Measurements from ENCODE around the gene MTCH1. TPM values are rescaled to one million over a fixed set of nuclear protein-coding genes. Genes with fewer than 3 reads are reported as not detected.
A peak's percentile ranks its signal among the peaks of the same experiment; 100 is the strongest.

Gene MTCH1
- total and polyA plus RNA-seq, 2 donors from 2014 or later, result 194 to 202 TPM

GRCh38 chr6:37005827-37006567, 20.0 kb upstream of the MTCH1 start:
- DNase-seq (no peak), FAIRE-seq (no peak)
- TF ChIP-seq CTCF (IDR thresholded peaks at IDR 0.05; ENCODE audit: borderline replicate concordance, extremely low read depth, insufficient read depth), result no peak
- Histone ChIP-seq H3K4me1 (ENCODE audit: control insufficient read depth in 2 of 3, insufficient read depth in 2 of 3, low read depth in 1 of 3, low read length in 3 of 3) (peaks cover 0 to 5% (median 4%) of the 10 kb centered on the region in 3 donors), H3K9me3 (ENCODE audit: control insufficient read depth in 2 of 3, insufficient read depth in 1 of 3, low read length in 3 of 3) (no peaks in the 10 kb centered on the region), H3K27me3 (ENCODE audit: control insufficient read depth, insufficient read depth, low read length) (no peaks in the 10 kb centered on the region), H3K9ac (ENCODE audit: low read length in 3 of 3) (peak overlapping the region in 1 of 3 donors; percentile 12), H3K36me3 (ENCODE audit: control insufficient read depth in 2 of 3, insufficient read depth in 3 of 3, low read length in 3 of 3) (no peaks in the 10 kb centered on the region), H3K27ac (ENCODE audit: low read depth in 2 of 2, low read length in 2 of 2) (no peak overlapping the region), H3K4me3 (ENCODE audit: low read length in 3 of 3) (peak overlapping the region in 2 of 3 donors; percentile 15 to 19)
- intact Hi-C loops (cut with DNase I), result no loop called here

- H3K36me3 ChIP-seq (ENCODE audit: control insufficient read depth in 2 of 3, insufficient read depth in 3 of 3, low read length in 3 of 3), result no peaks in the 10 kb centered on the region
- H3K9ac ChIP-seq (ENCODE audit: low read length in 3 of 3), result peak within 1 kb of the TSS in 1 of 3 donors; percentile 12
- DNase-seq, result no peak
- H3K27ac ChIP-seq (ENCODE audit: low read depth in 2 of 2, low read length in 2 of 2), result no peak within 1 kb of the TSS
- H3K4me1 ChIP-seq (ENCODE audit: control insufficient read depth in 2 of 3, insufficient read depth in 2 of 3, low read depth in 1 of 3, low read length in 3 of 3), result peaks cover 0 to 5% (median 4%) of the 10 kb centered on the region in 3 donors
- no peaks in the 10 kb centered on the region for H3K27me3 ChIP-seq (ENCODE audit: control insufficient read depth, insufficient read depth, low read length)
- peak within 1 kb of the TSS in 2 of 3 donors; percentile 15 to 19 for H3K4me3 ChIP-seq (ENCODE audit: low read length in 3 of 3)
- no peaks in the 10 kb centered on the region for H3K9me3 ChIP-seq (ENCODE audit: control insufficient read depth in 2 of 3, insufficient read depth in 1 of 3, low read length in 3 of 3)
- FAIRE-seq, result no peak
- intact Hi-C loops (cut with DNase I), result no loop called here
- no peak for TF ChIP-seq CTCF (IDR thresholded peaks at IDR 0.05; ENCODE audit: borderline replicate concordance, extremely low read depth, insufficient read depth)
Measured at GRCh38 chr6:37005061-37005810, 19.2 kb upstream of the MTCH1 start, which contains the start of gene FGD2. Gene FGD2 (plus strand): TSS chr6:37005655. CDS start chr6:37005818, 163 bp downstream.

GRCh38 chr6:37004044-37004980, 18.3 kb upstream of the MTCH1 start:
- Histone ChIP-seq H3K27ac (ENCODE audit: low read depth in 2 of 2, low read length in 2 of 2) (no peak overlapping the region), H3K4me3 (ENCODE audit: low read length in 3 of 3) (no peak overlapping the region), H3K36me3 (ENCODE audit: control insufficient read depth in 2 of 3, insufficient read depth in 3 of 3, low read length in 3 of 3) (no peaks in the 10 kb centered on the region), H3K9ac (ENCODE audit: low read length in 3 of 3) (no peak overlapping the region), H3K4me1 (ENCODE audit: control insufficient read depth in 2 of 3, insufficient read depth in 2 of 3, low read depth in 1 of 3, low read length in 3 of 3) (peaks cover 0 to 5% (median 4%) of the 10 kb centered on the region in 3 donors), H3K9me3 (ENCODE audit: control insufficient read depth in 2 of 3, insufficient read depth in 1 of 3, low read length in 3 of 3) (no peaks in the 10 kb centered on the region), H3K27me3 (ENCODE audit: control insufficient read depth, insufficient read depth, low read length) (no peaks in the 10 kb centered on the region)
- intact Hi-C loops (cut with DNase I), result no loop called here
- DNase-seq, result peak in 3 of 5 donors; percentile 31 to 50 (median 34)
- FAIRE-seq, result no peak
- no peak for TF ChIP-seq CTCF (IDR thresholded peaks at IDR 0.05; ENCODE audit: borderline replicate concordance, extremely low read depth, insufficient read depth)
